Measurements from ENCODE around the gene GLIPR1L1.

DNA sequence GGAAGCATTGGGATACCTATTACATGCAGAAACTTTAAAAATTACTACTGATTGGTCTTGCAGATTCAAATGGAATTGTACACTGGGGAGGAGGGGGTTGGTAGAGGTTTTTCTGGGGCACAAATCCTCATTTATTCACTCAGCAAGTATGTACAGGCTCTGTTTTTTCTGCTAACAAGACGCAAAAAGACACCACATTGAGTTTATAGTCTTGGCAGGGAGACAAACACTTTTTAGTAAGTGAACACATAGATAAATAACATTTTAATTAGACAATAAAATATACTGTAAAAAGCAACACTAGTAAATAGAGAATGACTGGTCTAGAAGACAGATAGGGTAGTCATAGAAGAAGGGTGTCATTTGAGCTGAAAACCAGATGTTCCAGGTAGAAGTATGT, 80.2 kb downstream of the GLIPR1L1 start:
- no peak for TF ChIP-seq CTCF (conservative IDR thresholded peaks at IDR 0.05; ENCODE audit: low read length)
- no peak for TF ChIP-seq EZH2phosphoT487 (IDR thresholded peaks at IDR 0.05; ENCODE audit: borderline replicate concordance)

All from Loucy (cell line).